GM03348 (cell line): Measurements from ENCODE around the gene KIDINS220.

Experiments
- DNase-seq: peaks from one replicate; pipeline ENCODE4 v3.0.0; 2012; ENCODE audit warnings: low spot score

KIDINS220 gene

DNA sequence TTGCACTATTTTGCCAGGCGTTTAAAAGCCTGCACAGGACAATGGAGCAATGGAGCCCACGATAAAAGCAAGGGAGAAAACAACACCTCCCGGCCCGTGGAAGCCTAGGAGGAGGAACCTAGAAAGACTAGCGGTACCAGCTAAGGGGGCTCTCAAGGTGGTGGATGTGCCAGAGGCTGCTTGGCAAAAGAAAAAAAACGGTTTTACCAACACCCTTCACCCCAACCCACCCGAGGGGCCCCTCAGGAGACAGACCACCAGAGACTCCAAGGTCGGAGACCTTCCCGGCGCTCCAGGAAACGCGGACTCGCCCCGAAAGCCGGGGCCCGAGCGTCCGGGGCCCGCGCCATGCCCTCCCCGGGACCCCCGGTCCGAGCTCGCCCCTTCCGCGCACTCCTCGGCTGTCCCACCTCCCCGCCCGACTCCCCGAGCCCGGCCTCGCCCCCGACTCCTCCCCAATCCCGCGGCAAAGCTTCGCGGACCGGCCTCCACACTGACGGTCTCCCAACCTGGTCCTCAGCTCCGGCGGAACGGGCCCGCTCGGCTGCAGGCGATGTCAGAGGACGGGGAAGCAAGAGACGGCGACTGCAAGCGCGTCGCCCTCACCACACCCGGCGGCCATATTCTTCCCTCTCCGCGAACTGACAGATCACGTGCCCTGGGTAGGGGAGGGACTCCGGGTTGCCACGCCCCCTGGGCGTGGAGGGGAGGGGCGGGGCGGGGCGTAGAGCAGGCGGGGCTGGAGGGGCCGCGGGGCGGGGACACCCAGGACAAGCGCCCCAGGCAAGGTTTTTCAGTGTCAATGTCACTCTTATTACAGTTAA, at the start of gene KIDINS220:
Gene KIDINS220 (minus strand): TSS at position 643 of the 824 bp plus-strand sequence. CDS start 10,520 bp downstream, outside the sequence.
- DNase-seq, result peak; percentile 100

DNA sequence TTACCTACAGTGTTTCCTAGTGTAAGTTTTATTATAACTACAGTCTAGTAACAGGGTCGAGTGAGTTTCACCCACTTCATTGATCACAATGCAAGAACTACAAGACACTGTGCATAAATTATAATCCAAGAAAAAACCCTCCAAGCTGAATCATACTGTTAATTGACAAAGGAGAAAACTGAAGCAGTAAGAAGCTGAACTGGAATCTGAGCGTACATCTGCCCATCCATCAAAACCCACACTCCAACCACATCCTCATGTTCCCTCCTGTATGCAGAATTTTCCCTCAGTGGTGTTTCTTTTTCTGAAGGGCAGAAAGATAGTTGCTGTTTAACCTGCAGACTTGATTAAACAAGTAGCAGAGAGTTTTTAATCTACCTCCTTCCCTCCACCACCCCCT, 49.5 kb upstream of the KIDINS220 start:
- no peak for DNase-seq

DNA sequence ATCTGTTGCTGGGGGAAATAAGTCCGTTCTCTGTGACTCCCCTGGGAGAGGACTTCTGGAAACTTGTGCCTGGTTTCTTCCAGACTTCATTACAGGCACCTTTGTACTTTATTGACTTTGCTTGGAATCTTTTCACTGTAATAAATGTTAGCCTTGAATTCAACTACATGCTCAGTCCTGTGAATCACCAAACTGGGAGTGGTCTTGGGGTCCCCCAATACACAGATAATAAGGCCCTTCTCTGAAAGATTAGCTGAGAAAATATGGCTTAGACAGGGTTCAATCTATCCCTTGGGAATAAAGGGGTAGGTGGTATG, 48.7 kb upstream of the KIDINS220 start:
- DNase-seq, result no peak

DNA sequence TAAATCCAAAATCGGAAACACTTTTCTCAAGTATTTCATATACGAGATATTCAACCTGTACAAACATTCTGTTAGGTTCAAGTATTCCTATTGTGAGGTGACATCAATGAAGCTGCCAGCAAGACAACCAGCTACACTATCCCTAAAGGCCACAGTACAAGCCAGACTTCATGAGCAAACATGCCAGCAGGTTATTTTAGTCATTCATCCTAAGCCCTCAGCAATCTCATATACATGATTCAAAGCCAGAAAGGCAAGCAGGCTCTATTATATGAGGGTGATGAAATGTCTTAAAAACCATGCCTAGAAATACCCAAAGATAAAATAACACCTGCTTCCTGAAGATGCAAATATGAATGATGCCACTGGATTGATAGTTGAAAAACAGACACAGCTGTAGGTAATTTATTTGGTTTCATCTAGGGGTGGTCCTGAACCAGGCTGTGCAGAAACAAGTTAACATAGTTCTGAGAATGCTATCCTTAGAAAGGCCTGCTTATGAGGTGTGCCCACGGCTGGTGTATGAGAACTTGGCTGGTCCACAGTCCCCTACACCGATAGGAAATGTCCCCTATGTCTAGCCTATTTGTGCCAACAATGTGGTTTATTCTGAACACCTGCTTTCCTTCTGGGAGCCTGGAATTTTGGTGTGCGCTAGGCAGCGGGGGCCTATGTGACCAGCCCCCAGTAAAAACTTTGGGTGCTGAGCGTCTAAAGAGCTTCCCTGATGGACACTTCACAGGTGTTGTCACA, 48.2 kb upstream of the KIDINS220 start:
- no peak for DNase-seq

DNA sequence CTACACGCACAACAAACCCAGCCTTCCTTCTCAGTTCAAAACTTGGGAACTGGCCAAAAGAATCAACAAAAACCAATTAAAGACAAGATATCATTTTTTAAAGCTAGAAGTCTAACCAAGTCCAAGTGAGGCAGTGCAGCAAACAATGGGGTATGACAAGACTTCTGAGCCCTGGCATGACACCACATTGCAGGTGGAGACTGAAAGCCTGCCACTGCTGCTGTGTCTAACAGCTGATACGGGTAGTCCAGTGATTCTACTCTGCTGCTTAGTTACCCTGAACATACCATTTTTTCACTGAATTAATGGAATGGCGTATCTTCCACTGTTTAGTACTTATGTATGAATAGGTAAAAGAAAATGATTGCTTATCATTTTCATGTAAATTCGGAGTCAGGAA, 47.4 kb upstream of the KIDINS220 start:
- DNase-seq, result no peak

DNA sequence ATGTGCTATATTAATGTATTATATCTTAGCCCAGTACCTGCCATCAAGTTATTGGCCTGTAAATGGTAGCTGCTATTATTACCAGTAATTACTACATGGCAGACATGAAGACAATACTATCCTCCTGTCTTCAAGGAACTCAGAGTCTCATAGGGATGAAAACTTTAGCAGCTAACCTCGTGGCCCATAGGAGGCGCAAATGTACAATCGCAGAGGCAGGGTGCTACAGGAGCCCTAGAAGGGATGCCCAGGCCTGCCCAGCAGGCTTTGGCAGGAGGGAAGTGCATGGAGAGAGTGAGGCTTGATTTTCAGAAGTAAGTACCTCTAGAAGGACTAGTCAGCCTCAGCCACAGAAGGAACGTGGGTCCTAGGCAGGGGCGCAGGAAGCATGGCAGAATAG, 44.7 kb upstream of the KIDINS220 start:
- peak; percentile 19 for DNase-seq

DNA sequence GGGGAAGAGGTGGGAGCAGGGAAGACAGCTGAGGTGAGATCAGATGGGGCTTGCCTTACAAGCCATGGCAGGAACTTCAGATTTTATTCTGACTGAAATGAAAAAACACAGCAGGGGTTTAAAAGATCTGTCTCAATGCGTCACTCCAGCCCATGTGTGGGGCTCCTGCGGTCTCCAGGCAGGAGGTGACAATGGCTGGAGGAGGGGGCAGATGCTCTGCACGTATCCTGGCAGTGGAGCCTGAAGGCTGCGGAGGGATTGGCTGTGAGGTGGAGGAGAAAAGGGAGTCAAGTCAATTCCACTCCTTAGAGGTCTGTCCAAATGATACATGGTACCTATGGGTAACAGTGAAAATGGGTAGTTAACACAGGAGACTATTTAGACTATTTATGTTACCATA, 40.5 kb upstream of the KIDINS220 start:
- no peak for DNase-seq

DNA sequence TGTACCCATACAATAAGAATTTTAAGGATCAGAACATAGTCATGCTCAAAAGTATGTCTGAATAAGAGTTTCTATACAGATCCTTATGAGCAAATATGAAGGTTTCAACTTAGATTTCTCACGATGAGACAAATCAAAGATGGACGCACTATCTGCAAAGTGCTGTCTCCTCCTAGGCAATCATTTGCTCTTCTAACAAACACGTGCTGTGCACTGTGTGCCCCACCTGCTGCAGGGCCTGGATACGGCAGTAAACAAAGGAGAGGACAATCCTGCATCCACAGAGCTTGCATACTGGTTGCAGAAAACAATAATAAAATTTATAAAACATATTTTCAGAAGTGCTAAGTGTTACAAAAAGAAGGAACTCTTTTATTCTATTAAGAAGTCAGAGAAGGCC, 39.9 kb upstream of the KIDINS220 start:
- no peak for DNase-seq

DNA sequence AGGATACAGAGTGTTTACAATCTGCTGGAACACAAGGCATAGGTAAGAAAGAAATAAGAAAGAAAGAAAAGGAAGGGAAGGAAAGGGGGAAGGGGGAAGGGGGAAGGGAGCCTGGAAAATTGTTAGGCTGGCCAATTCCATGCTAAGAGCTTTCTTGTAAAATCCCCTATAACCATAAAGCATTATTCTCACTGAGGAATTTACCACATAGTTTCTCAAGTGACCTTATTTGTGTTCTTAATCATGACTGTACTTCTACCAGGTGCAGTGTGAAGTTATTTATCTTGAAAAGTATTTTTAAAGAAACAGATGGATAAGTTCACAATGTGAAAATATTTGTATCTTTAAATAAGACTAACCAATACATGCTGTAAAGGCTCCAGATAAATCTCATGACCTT, 39.2 kb upstream of the KIDINS220 start:
- DNase-seq, result no peak

DNA sequence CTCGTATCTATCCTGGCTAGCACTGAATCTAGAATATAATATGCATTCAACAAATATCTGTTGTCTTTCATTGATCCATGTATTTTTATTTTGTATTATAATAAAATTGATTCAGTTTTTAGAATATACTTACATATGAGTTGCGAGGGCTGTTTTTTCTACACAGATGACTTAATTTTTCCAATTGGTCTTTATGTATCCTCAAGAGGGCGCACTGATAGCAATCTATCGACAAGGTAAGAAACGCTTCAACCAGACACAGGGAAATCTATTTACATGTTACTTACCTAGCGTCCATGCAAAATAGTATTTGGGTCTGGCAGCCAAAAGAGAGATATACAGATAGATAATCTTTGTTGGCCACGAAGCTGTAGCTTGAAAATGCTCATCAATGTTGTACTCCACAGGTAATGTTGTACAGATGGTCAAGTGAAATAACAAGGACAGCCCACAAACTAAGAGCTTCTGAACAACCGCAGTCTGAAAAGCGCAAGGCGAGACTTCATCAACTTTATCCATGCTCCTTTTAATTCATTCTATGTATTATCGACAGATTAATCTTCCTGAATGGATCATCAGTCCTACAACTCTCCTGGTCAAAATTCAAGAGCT, 35.5 kb upstream of the KIDINS220 start:
- DNase-seq, result peak; percentile 54

DNA sequence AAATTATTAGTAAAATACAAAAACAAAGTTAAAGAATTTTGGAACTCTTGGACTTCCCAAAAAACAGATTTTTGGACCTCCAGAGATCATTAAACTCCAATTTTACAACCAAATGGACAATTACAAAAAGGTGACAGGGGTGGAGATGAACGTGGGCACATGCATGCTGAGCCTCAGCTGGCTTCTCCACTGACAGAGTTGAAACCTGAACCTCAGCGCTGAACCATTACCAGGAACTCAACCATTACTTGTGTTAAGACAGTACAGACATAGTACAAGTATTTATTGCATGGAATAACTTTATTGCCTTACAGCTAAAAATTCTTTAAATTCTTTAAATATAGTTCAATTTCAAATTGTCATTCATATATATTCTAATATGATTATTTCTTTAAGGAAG, 33.0 kb upstream of the KIDINS220 start:
- DNase-seq, result no peak

DNA sequence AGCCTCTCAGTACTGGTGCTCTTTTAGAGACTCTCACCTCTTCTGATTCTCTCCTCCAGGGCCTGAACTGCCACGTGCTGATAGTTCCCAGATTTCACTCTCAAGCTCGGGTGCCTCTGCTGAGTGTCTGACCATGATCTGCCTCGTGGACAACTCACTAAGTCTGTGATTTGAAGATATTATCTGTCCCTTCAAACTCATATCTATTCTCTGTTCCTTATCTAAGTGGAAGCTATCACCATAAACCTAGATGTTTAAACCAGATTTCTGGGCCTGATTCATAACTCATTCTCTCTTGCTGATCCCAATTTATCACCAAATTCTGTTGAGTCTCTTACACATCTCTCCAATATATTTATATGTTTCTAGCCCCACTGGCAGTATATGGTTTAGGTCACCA, 29.9 kb upstream of the KIDINS220 start:
- DNase-seq, result no peak

DNA sequence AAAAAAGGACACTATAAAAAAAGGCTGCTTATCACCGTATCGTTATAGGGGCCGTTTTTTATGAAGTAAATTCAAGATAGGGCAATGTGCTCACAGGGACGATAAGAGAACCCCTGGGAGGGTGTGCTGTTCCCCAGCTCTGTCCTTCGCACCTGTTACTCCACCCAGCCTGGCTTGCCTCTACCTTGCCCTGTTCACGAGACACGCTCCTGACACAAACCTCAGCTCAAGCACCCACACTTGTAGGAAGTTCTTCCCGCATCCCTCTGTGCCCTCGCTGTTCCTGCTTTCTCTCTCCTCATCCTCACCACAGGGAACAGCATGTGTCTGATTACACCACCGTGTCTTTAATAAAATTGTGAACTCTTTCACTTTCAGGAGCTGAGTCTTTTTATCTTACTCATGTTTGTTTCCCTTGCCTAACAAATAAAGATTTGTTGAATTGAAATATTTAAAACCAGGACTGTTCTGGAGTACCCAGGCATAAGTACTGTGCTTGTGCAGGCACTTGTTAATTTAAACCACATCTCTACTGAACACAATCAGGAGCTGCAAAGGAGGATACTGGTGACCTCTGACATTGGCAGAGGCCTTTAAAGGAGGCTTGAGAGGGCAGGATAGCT, 26.0 kb upstream of the KIDINS220 start:
- DNase-seq, result no peak

DNA sequence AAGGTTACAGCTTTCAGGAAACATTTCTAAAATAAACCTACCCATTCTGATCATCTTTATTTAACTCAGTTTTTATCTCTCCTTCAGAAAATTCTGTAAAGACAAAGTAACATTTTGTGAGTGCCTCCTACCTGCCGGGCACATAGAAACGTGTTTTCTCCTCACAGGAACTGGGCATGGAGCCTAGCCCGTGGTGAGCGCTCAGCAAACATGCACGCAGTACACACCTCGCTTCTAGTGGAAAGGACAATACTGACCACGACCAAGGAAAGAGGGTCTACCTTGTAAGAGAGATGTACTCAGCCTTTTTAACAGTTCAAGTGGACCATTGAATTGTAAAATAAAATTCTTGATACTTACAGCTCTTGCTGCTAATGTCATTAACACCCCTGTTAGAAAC, 24.8 kb upstream of the KIDINS220 start:
- no peak for DNase-seq

DNA sequence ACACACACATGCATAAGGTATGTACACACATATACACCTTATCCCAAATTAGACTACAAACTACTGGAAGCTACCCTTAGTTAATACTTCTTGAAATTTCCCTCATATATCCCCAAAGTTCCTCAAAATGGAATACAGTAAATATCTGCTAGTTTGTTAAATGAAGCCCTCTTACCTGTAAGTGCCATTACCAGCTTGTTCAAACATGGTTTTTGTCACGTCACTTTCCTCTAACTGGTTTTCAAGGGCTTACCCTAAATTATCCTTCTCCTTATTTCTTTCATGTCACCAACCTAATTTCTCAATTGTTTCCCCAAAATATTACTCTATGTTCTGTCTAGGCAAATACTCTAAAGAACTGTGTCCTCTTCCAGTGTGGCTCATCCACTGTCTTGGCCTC, 24.4 kb upstream of the KIDINS220 start:
- no peak for DNase-seq

DNA sequence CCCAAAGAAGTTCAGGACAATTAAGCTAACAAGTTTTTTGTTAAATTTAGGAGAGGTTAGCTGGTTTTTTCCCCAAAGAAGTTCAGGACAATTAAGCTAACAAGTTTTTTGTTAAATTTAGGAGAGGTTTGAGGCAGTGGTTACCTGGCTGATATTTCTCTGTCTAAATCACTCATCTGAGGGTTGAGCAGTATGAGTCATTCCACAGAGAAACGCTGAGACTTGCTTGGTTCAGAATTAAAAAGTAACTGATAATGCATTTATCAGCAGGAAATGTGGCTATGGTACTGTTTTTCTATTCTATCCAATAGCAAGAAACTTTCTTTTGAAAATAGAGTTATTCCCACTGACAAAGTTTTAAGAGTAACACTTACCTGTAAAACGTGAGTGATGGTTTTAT, 22.8 kb upstream of the KIDINS220 start:
- DNase-seq, result no peak

DNA sequence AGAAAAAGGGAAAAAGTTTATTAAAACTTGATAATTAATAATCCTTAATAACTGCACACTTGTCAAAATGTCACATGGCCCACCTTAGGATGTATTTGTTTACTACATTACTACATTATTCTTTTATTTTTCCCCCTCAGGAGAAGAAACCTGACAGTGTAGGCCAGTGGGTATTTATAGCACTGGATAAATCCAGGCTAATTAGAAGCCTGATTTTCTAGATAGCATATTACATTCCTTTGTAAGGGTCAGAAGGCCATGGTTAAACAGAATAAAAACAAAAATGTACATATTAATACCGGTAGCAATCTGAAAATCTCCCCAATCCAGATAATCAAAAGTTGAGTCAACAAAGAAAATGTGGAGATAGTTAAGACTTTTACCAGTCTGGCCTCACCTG, 21.5 kb upstream of the KIDINS220 start:
- DNase-seq, result no peak

DNA sequence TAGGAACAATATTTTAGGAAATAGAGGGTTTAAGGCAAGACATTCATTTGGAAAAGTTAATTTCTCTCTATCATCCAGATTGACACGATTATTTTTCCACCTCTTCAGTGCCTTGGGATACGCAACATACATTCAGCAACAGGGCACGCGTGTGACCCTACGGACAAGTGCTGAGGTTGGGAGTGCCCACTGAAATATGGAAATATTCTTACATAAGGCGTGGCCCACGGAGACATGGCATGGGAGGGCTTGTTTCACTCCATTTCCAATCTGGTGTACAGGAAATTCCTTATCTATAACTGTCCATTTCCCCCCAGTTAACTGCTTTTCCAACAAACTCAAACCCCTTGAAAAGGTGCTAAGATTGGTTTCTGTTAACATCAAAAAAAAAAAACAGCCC, 20.9 kb upstream of the KIDINS220 start:
- no peak for DNase-seq

DNA sequence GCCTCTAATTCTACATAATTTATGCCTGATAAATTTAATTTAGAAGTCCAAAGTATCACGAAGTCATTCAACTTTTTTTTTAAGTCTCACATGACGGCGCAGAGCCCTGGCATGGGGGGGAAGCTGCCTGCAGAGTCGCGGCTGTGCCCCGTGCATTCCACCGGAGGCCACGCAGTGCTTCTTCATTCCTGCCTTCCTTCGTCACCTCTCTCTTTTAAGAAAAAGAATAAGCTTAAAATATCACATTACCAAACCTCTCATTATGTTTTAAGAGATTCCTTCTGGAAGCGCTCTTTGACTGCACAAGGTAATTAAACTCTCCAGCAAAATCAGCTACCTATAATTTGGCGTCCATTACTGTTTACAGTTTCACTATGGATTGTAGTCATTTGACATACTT, 20.3 kb upstream of the KIDINS220 start:
- no peak for DNase-seq

DNA sequence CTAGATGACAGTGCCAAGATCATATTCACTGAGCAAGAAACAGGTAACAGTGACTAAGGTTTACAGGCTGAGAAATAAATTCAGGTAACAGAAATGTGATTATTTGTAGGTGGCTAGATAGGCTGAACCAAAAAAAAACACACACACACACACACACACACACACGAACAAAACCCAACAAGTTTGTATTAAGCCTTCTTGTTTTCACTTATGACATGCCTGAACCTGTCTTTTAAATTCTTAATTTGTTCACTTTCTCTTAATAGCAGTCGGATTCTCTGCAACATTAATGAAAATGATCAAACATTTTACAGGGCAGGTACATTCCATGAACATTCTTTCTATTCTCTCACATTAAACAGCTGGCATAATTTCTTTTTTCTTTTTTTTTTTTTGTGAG, 18.8 kb upstream of the KIDINS220 start:
- no peak for DNase-seq

DNA sequence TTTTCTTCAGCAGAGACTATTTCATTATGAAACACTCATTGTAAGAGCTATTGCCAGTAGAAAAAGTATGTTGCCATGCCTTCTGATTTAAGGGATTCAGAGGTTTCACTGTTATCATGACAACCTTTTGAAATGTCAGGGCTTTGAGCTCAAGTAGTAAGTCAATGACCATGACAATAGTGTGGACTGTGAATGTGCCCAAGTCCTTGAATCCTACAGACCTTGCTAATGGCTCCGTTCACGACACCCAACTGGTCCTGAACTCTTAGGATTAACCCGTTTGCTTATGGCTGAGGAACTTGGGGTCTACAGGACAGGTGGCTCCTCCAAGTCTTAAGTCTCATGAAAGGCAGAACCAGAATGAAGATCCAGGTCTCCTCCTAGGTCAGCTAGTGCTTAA, 17.6 kb upstream of the KIDINS220 start:
- no peak for DNase-seq

DNA sequence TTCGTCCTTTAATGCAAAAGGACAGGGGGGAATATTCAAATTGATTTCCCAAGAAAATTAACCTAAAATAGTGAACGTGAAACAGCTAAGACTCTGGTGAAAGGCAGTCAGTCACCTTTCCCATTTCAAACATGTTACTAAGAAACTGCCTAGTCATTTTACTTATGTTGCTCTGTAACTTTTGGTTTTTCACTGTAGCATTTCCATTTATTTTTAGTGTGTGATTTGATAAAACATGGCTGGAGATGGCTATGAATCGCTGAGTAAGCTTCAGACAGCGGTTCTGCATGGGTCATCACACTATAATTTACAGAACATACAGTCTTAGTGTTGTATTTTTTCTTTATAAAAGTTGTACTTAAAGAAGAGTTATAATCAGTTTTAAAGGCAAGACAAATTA, 16.0 kb upstream of the KIDINS220 start:
- DNase-seq, result no peak
